ENCODE data around the gene LIF. TPM values are rescaled to one million over a fixed set of nuclear protein-coding genes. Genes with fewer than 3 reads are reported as not detected.
"Not testable (repeated sequence)": the region's sequence is repeated elsewhere in the genome, so short reads cannot be mapped to it uniquely, and the experiment has no call there.

Gene LIF
- total and polyA plus RNA-seq, 4 experiments from 2014 or later = 0.26 to 0.58 TPM; not detected in 2

- POLR2A ChIA-PET (ENCODE audit: partially characterized antibody) = no interaction called here
- no peak overlapping the region for H3K4me3 Mint-ChIP-seq
Observed at GRCh38 chr22:30235687-30236170, 10.8 kb downstream of the LIF start.

DNA sequence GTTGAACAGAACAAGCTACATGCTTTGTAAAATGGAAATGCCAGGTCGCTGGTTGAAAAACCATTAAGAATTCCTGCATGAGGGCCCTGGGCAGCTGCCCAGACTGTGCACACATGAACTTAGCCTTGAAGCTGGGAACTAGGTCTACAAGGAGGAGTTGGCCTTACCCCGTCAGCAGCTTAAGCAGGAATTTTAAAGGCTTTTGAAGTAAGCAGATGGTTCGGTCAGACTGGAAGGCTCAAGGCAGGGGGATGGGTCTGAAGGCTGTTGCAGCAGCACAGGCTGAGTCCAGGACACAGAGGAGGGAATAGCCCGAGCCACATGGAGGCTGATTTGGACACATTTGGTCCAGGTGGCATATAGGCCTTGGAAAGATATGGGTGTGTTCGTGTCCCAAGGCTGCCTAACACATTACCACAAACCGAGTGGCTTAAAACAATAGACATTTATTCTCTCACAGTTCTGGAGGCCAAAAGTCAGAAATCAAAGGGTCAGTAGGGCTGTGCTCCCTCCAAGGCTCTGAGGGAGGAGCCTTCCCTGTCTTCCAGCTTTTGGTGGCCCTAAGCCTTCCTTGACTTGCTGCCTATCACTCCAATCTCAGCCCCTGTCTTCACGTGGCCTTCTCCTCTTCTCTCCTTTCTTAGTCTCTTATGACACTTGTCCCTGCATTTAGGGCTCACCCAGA is 11.6 kb downstream of the LIF start:
- ChIA-PET CTCF (ENCODE audit: partially characterized antibody) (no interaction called here), POLR2A (ENCODE audit: partially characterized antibody) (no interaction called here)
- no peak overlapping the region for H3K27ac ChIP-seq (ENCODE audit: low read depth, low read length)
- no peaks in the 10 kb centered on the region for H3K9me3 Mint-ChIP-seq
- H3K36me3 Mint-ChIP-seq = no peaks in the 10 kb centered on the region
- H3K27ac Mint-ChIP-seq = peak overlapping the region in 1 of 7 donors; percentile 70
- H3K4me3 ChIP-seq (ENCODE audit: low read length in 2 of 2) = no peak overlapping the region
- no peaks in the 10 kb centered on the region for H3K27me3 ChIP-seq (ENCODE audit: insufficient read depth, low read length)
- H3K4me3 Mint-ChIP-seq = no peak overlapping the region
- H3K4me1 ChIP-seq (ENCODE audit: insufficient read depth, low read length) = no peaks in the 10 kb centered on the region
- DNase-seq = no peak
- H3K27me3 Mint-ChIP-seq = no peaks in the 10 kb centered on the region
- H3K4me1 Mint-ChIP-seq = peaks cover 0 to 2% (median 0%) of the 10 kb centered on the region in 4 donors
- H3K36me3 ChIP-seq (ENCODE audit: insufficient read depth, low read length) = no peaks in the 10 kb centered on the region
- intact Hi-C loops (cut with micrococcal nuclease) = no loop called here
- H3K9me3 ChIP-seq (ENCODE audit: control insufficient read depth in 1 of 2, low read length in 2 of 2) = no peaks in the 10 kb centered on the region

More at GRCh38 chr22:30235687-30236170, 10.8 kb downstream of the LIF start:
- DNase-seq = no peak
- no peaks in the 10 kb centered on the region for H3K4me1 ChIP-seq (ENCODE audit: insufficient read depth, low read length)
- Mint-ChIP-seq H3K36me3 (no peaks in the 10 kb centered on the region), H3K4me1 (no peaks in the 10 kb centered on the region), H3K27me3 (no peaks in the 10 kb centered on the region), H3K27ac (peak overlapping the region in 1 of 7 donors; percentile 70), H3K9me3 (no peaks in the 10 kb centered on the region)
- H3K27ac ChIP-seq (ENCODE audit: low read depth, low read length) = no peak overlapping the region
- CTCF ChIA-PET (ENCODE audit: partially characterized antibody) = interaction anchor here (1.1 kb wide), 1 partner anchor 11 kb away, joined by 3 read pairs; the partner anchor contains the start of gene LIF
- intact Hi-C loops (cut with micrococcal nuclease) = no loop called here
- H3K36me3 ChIP-seq (ENCODE audit: insufficient read depth, low read length) = no peaks in the 10 kb centered on the region
- no peak overlapping the region for H3K4me3 ChIP-seq (ENCODE audit: low read length in 2 of 2)
- H3K9me3 ChIP-seq (ENCODE audit: control insufficient read depth in 1 of 2, low read length in 2 of 2) = no peaks in the 10 kb centered on the region
- no peaks in the 10 kb centered on the region for H3K27me3 ChIP-seq (ENCODE audit: insufficient read depth, low read length)

- CTCF ChIA-PET (ENCODE audit: partially characterized antibody); POLR2A ChIA-PET (ENCODE audit: partially characterized antibody); H3K27ac ChIP-seq (ENCODE audit: low read depth, low read length); H3K27me3 Mint-ChIP-seq; H3K4me1 Mint-ChIP-seq; intact Hi-C loops (cut with micrococcal nuclease); H3K9me3 Mint-ChIP-seq; DNase-seq; H3K27ac Mint-ChIP-seq; H3K4me3 Mint-ChIP-seq; H3K36me3 ChIP-seq (ENCODE audit: insufficient read depth, low read length); H3K4me3 ChIP-seq (ENCODE audit: low read length in 2 of 2); H3K27me3 ChIP-seq (ENCODE audit: insufficient read depth, low read length); H3K4me1 ChIP-seq (ENCODE audit: insufficient read depth, low read length); H3K36me3 Mint-ChIP-seq; H3K9me3 ChIP-seq (ENCODE audit: control insufficient read depth in 1 of 2, low read length in 2 of 2): not testable (repeated sequence)
Observed at GRCh38 chr22:30234325-30234724, 12.2 kb downstream of the LIF start.

DNA sequence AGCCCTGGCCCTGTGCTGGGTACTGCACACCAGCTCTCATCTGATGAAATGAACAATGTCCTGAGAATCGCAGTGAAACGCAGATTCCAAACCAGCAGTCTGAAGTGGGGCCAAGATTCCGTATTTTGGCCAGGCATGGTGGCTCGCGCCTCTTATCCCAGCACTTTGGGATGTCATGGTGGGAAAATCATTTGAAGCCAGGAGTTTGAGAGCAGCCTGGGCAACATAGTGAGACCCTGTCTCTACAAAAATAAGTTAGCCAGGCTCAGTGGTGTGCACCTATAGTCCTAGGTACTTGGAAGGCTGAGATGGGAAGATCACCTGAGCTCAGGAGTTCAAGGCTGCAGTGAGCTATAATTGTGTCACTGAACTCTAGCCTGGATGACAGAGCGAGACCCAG is 13.0 kb downstream of the LIF start:
- POLR2A ChIA-PET (ENCODE audit: partially characterized antibody) = no interaction called here
- no peak overlapping the region for H3K4me3 ChIP-seq (ENCODE audit: low read length in 2 of 2)
- H3K9me3 Mint-ChIP-seq = no peaks in the 10 kb centered on the region
- no peaks in the 10 kb centered on the region for H3K9me3 ChIP-seq (ENCODE audit: control insufficient read depth in 1 of 2, low read length in 2 of 2)
- no peak for DNase-seq
- no peaks in the 10 kb centered on the region for H3K36me3 ChIP-seq (ENCODE audit: insufficient read depth, low read length)
- peaks cover 2 to 4% (median 3%) of the 10 kb centered on the region in 4 donors for H3K4me1 Mint-ChIP-seq
- no peaks in the 10 kb centered on the region for H3K4me1 ChIP-seq (ENCODE audit: insufficient read depth, low read length)
- H3K27ac Mint-ChIP-seq = no peak overlapping the region
- intact Hi-C loops (cut with micrococcal nuclease) = no loop called here
- H3K36me3 Mint-ChIP-seq = no peaks in the 10 kb centered on the region
- no peaks in the 10 kb centered on the region for H3K27me3 ChIP-seq (ENCODE audit: insufficient read depth, low read length)
- H3K4me3 Mint-ChIP-seq = no peak overlapping the region
- CTCF ChIA-PET (ENCODE audit: partially characterized antibody) = no interaction called here
- no peaks in the 10 kb centered on the region for H3K27me3 Mint-ChIP-seq
- H3K27ac ChIP-seq (ENCODE audit: low read depth, low read length) = no peak overlapping the region

- no peak overlapping the region for H3K27ac ChIP-seq (ENCODE audit: low read depth, low read length)
- Mint-ChIP-seq H3K4me3 (no peak overlapping the region), H3K27me3 (no peaks in the 10 kb centered on the region), H3K9me3 (no peaks in the 10 kb centered on the region), H3K4me1 (peaks cover 6 to 9% (median 8%) of the 10 kb centered on the region in 4 donors), H3K36me3 (no peaks in the 10 kb centered on the region), H3K27ac (no peak overlapping the region)
- H3K36me3 ChIP-seq (ENCODE audit: insufficient read depth, low read length) = no peaks in the 10 kb centered on the region
- DNase-seq = no peak
- POLR2A ChIA-PET (ENCODE audit: partially characterized antibody) = no interaction called here
- no peak overlapping the region for H3K4me3 ChIP-seq (ENCODE audit: low read length in 2 of 2)
- H3K9me3 ChIP-seq (ENCODE audit: control insufficient read depth in 1 of 2, low read length in 2 of 2) = no peaks in the 10 kb centered on the region
- H3K4me1 ChIP-seq (ENCODE audit: insufficient read depth, low read length) = peaks cover 4% of the 10 kb centered on the region
- H3K27me3 ChIP-seq (ENCODE audit: insufficient read depth, low read length) = no peaks in the 10 kb centered on the region
- CTCF ChIA-PET (ENCODE audit: partially characterized antibody) = no interaction called here
- intact Hi-C loops (cut with micrococcal nuclease) = no loop called here
Observed at GRCh38 chr22:30232716-30233218, 13.8 kb downstream of the LIF start.

DNA sequence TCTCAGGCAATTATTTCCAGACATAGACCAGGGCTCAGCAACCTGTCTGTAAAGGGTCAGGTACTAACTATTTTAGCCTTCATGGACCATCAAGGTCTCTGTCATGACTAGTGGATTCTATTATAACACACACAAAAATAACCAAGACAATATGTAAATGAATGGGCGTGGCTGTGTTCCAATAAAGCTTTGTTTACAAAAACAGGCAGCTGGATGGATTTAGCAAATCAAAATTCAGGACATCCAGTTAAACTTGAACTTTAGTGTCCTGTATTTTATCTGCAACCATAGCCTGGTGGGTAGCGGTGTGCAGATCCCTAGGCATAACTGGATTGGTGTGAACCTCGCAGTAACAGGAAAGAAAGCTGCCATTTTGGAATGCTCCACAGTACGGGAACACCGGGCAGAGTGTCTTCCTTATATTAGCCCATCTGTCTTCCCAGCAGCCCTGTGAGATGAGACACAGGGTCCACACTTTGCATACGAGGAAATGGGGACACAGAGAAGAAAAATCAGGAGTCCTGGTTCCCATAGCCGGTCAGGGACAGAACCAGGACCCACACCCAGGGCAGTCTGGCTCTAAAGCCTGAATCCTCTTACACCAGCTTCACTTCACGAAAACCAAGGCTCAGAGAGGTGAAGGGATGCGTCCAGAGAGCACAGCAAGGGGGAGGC is 15.6 kb downstream of the LIF start:
- H3K36me3 ChIP-seq (ENCODE audit: insufficient read depth, low read length) = no peaks in the 10 kb centered on the region
- H3K9me3 ChIP-seq (ENCODE audit: control insufficient read depth in 1 of 2, low read length in 2 of 2) = no peaks in the 10 kb centered on the region
- no peaks in the 10 kb centered on the region for H3K36me3 Mint-ChIP-seq
- POLR2A ChIA-PET (ENCODE audit: partially characterized antibody) = no interaction called here
- peaks cover 19% of the 10 kb centered on the region for H3K4me1 ChIP-seq (ENCODE audit: insufficient read depth, low read length)
- H3K4me3 ChIP-seq (ENCODE audit: low read length in 2 of 2) = no peak overlapping the region
- H3K27ac Mint-ChIP-seq = peak overlapping the region in 3 of 7 donors; percentile 24 to 68 (median 42)
- intact Hi-C loops (cut with micrococcal nuclease) = no loop called here
- no peaks in the 10 kb centered on the region for H3K27me3 ChIP-seq (ENCODE audit: insufficient read depth, low read length)
- no peak overlapping the region for H3K27ac ChIP-seq (ENCODE audit: low read depth, low read length)
- peaks cover 14 to 25% (median 21%) of the 10 kb centered on the region in 4 donors for H3K4me1 Mint-ChIP-seq
- no peak for DNase-seq
- no peaks in the 10 kb centered on the region for H3K27me3 Mint-ChIP-seq
- no peaks in the 10 kb centered on the region for H3K9me3 Mint-ChIP-seq
- CTCF ChIA-PET (ENCODE audit: partially characterized antibody) = interaction anchor here (1.1 kb wide), 1 partner anchor 123 kb away, joined by 3 read pairs; no protein-coding TSS in a partner anchor
- H3K4me3 Mint-ChIP-seq = no peak overlapping the region

- H3K4me1 Mint-ChIP-seq = peaks cover 17 to 31% (median 27%) of the 10 kb centered on the region in 4 donors
- H3K27me3 Mint-ChIP-seq = no peaks in the 10 kb centered on the region
- ChIA-PET CTCF (ENCODE audit: partially characterized antibody) (interaction anchor here (1.1 kb wide), 1 partner anchor 122 kb away, joined by 3 read pairs; no protein-coding TSS in a partner anchor), POLR2A (ENCODE audit: partially characterized antibody) (no interaction called here)
- no peaks in the 10 kb centered on the region for H3K9me3 Mint-ChIP-seq
- H3K27me3 ChIP-seq (ENCODE audit: insufficient read depth, low read length) = no peaks in the 10 kb centered on the region
- H3K36me3 Mint-ChIP-seq = no peaks in the 10 kb centered on the region
- no peaks in the 10 kb centered on the region for H3K9me3 ChIP-seq (ENCODE audit: control insufficient read depth in 1 of 2, low read length in 2 of 2)
- H3K36me3 ChIP-seq (ENCODE audit: insufficient read depth, low read length) = no peaks in the 10 kb centered on the region
- H3K27ac Mint-ChIP-seq = peak overlapping the region in 3 of 7 donors; percentile 24 to 68 (median 42)
- no peak overlapping the region for H3K4me3 Mint-ChIP-seq
- no peak overlapping the region for H3K27ac ChIP-seq (ENCODE audit: low read depth, low read length)
- H3K4me3 ChIP-seq (ENCODE audit: low read length in 2 of 2) = no peak overlapping the region
- intact Hi-C loops (cut with micrococcal nuclease) = no loop called here
- H3K4me1 ChIP-seq (ENCODE audit: insufficient read depth, low read length) = peaks cover 25% of the 10 kb centered on the region
- no peak for DNase-seq
Observed at GRCh38 chr22:30230330-30230729, 16.2 kb downstream of the LIF start.

All from CD4-positive, alpha-beta memory T cell (primary cell).